Fibroblast of lung (primary cell): Measurements from ENCODE around the gene LUZP2. TPM values are rescaled to one million over a fixed set of nuclear protein-coding genes. Genes with fewer than 3 reads are reported as not detected.

Experiments
- DNase-seq, 2 donors: peaks; one replicate each; pipeline versions ENCODE4 v3.0.0 to v3.0.0-alpha.2; 2010; ENCODE audit warnings: low read depth in 2 of 2
- H2AFZ ChIP-seq: 2 replicates; pipeline ENCODE4 v1.5.1; 2012; ENCODE audit warnings: low read length, control low read depth, inconsistent platforms
- H3K27ac ChIP-seq: 2 replicates; pipeline ENCODE4 v1.5.1; 2011; ENCODE audit warnings: low read length, control low read depth; ENCODE audit not compliant: insufficient read depth
- H3K27me3 ChIP-seq: 2 replicates; pipeline ENCODE4 v1.5.1; 2011; ENCODE audit warnings: mild to moderate bottlenecking, low read length; ENCODE audit not compliant: control insufficient read depth, insufficient read depth
- H3K36me3 ChIP-seq: 2 replicates; pipeline ENCODE4 v1.5.1; 2011; ENCODE audit warnings: low read length; ENCODE audit not compliant: control insufficient read depth, insufficient read depth
- H3K4me1 ChIP-seq: 2 replicates; pipeline ENCODE4 v1.5.1; 2011; ENCODE audit warnings: low read length; ENCODE audit not compliant: control insufficient read depth, insufficient read depth; ENCODE audit errors: extremely low read depth
- H3K4me2 ChIP-seq: 2 replicates; pipeline ENCODE4 v1.5.1; 2011; ENCODE audit warnings: low read length, control low read depth; ENCODE audit not compliant: insufficient read depth; ENCODE audit errors: extremely low read depth
- H3K4me3 ChIP-seq, 4 experiments: fragments of 200-600 bp in 1 of 4; sonication (generic) in 1 of 4; replicated peaks in 1 of 4; 2 replicates each; pipeline ENCODE4 v1.5.1; 2011 to 2016; ENCODE audit warnings: low read length in 4 of 4, low read depth in 3 of 4, mild to moderate bottlenecking in 3 of 4, control low read depth in 2 of 4, inconsistent platforms in 1 of 4, mixed read lengths in 1 of 4; ENCODE audit not compliant: insufficient read depth in 1 of 4; ENCODE audit errors: control extremely low read depth in 1 of 4
- H3K79me2 ChIP-seq: 2 replicates; pipeline ENCODE4 v1.5.1; 2012; ENCODE audit warnings: mild to moderate bottlenecking, low read length, inconsistent platforms; ENCODE audit not compliant: control insufficient read depth, insufficient read depth
- H3K9ac ChIP-seq: 2 replicates; pipeline ENCODE4 v1.5.1; 2011; ENCODE audit warnings: mild to moderate bottlenecking, low read length, control low read depth; ENCODE audit not compliant: insufficient read depth
- H3K9me3 ChIP-seq: 2 replicates; pipeline ENCODE4 v1.5.1; 2012; ENCODE audit warnings: low read depth, low read length; ENCODE audit not compliant: control insufficient read depth, insufficient read depth
- H4K20me1 ChIP-seq: 2 replicates; pipeline ENCODE4 v1.5.1; 2011; ENCODE audit warnings: low read length; ENCODE audit not compliant: control insufficient read depth, insufficient read depth; ENCODE audit errors: extremely low read depth
- CTCF ChIP-seq, 2 donors: IDR thresholded peaks in 1 of 2; conservative IDR thresholded peaks in 1 of 2; 1 replicate in 1 of 2; 2 replicates in 1 of 2; pipeline ENCODE4 v1.5.1; 2011 to 2012; ENCODE audit warnings: low read length in 2 of 2, control low read depth in 1 of 2, inconsistent platforms in 1 of 2, low read depth in 1 of 2, mild to moderate bottlenecking in 1 of 2
- EZH2 ChIP-seq: IDR thresholded peaks from 2 replicates; pipeline ENCODE4 v1.5.1; 2012; ENCODE audit warnings: low read length, control low read depth, mild to moderate bottlenecking; ENCODE audit errors: missing control alignments
- polyA plus RNA-seq, 2 donors: library from polyadenylated mRNA; depleted of rRNA in 1 of 2; stranded (reverse) in 1 of 2; unstranded in 1 of 2; fragments of >200 nt; gene quantifications; 2 replicates each; pipeline ENCODE4 v1.2.1, GENCODE V29; 2011 to 2012; ENCODE audit warnings: missing spikeins in 1 of 2
- total RNA-seq: library from RNA; depleted of rRNA; stranded (reverse); fragments of >200 nt; gene quantifications from 2 replicates; pipeline ENCODE4 v1.2.1, GENCODE V29; 2014

The LUZP2 gene
- total and polyA plus RNA-seq, 2 donors (not counting 1 experiment from before 2014, with no cell fraction given) = 0.03 to 0.50 TPM

- no peaks in the 10 kb centered on the region for H3K36me3 ChIP-seq
- H3K27ac ChIP-seq = no peak overlapping the region
- no peak overlapping the region for H2AFZ ChIP-seq
- H3K9ac ChIP-seq = no peak overlapping the region
- H3K4me2 ChIP-seq = no peak overlapping the region
- H3K79me2 ChIP-seq = no peaks in the 10 kb centered on the region
- H3K4me3 ChIP-seq = no peak overlapping the region
- H3K4me1 ChIP-seq = no peaks in the 10 kb centered on the region
- no peaks in the 10 kb centered on the region for H4K20me1 ChIP-seq
- H3K9me3 ChIP-seq = no peaks in the 10 kb centered on the region
- no peaks in the 10 kb centered on the region for H3K27me3 ChIP-seq
- no peak for DNase-seq
- no peak for TF ChIP-seq CTCF (conservative IDR thresholded peaks at IDR 0.05 in 1 of 2, IDR thresholded peaks at IDR 0.05 in 1 of 2; ENCODE audit: low read depth in 1 of 2, low read length in 2 of 2)
- TF ChIP-seq EZH2 = no peak
Observed at GRCh38 chr11:24634606-24635160, 137.8 kb downstream of the LUZP2 start.

GRCh38 chr11:24635588-24636290 lies 138.9 kb downstream of the LUZP2 start:
- H3K27ac ChIP-seq = no peak overlapping the region
- no peaks in the 10 kb centered on the region for H3K4me1 ChIP-seq
- no peak overlapping the region for H2AFZ ChIP-seq
- H3K9ac ChIP-seq = no peak overlapping the region
- no peaks in the 10 kb centered on the region for H3K79me2 ChIP-seq
- no peaks in the 10 kb centered on the region for H3K36me3 ChIP-seq
- TF ChIP-seq CTCF (conservative IDR thresholded peaks at IDR 0.05 in 1 of 2, IDR thresholded peaks at IDR 0.05 in 1 of 2; ENCODE audit: low read depth in 1 of 2, low read length in 2 of 2) (no peak), EZH2 (no peak)
- no peaks in the 10 kb centered on the region for H3K9me3 ChIP-seq
- no peak overlapping the region for H3K4me3 ChIP-seq
- H3K4me2 ChIP-seq = no peak overlapping the region
- H4K20me1 ChIP-seq = no peaks in the 10 kb centered on the region
- peak in 1 of 2 donors; percentile 43 for DNase-seq
- H3K27me3 ChIP-seq = no peaks in the 10 kb centered on the region

GRCh38 chr11:24636291-24636629 lies 139.4 kb downstream of the LUZP2 start:
- H3K4me1 ChIP-seq = no peaks in the 10 kb centered on the region
- no peak overlapping the region for H3K27ac ChIP-seq
- H4K20me1 ChIP-seq = no peaks in the 10 kb centered on the region
- no peak overlapping the region for H3K4me2 ChIP-seq
- H2AFZ ChIP-seq = no peak overlapping the region
- no peaks in the 10 kb centered on the region for H3K36me3 ChIP-seq
- H3K27me3 ChIP-seq = no peaks in the 10 kb centered on the region
- H3K79me2 ChIP-seq = no peaks in the 10 kb centered on the region
- TF ChIP-seq EZH2 = no peak
- TF ChIP-seq CTCF (conservative IDR thresholded peaks at IDR 0.05 in 1 of 2, IDR thresholded peaks at IDR 0.05 in 1 of 2; ENCODE audit: low read depth in 1 of 2, low read length in 2 of 2) = no peak
- H3K9me3 ChIP-seq = no peaks in the 10 kb centered on the region
- DNase-seq = no peak
- no peak overlapping the region for H3K9ac ChIP-seq
- H3K4me3 ChIP-seq = no peak overlapping the region
